T-helper 2 cell treated with Interferon-gamma antibody and Interleukin-4, amounts not matched to agents 100 ng/mL and 5 ng/mL, for 36 hours (primary cell): ENCODE results near the gene RPL15. TPM values are rescaled to one million over a fixed set of nuclear protein-coding genes. Genes with fewer than 3 reads are reported as not detected.

Source experiments
- intact Hi-C: fragments of 100-400 bp; cut with micrococcal nuclease; formaldehyde crosslinking; loops from one replicate; pipeline ENCODE4 v1.15.1; 2023
- total RNA-seq: library from RNA; stranded (reverse); gene quantifications from 2 replicates; pipeline ENCODE4 v1.2.3, GENCODE V29; 2022

Gene RPL15
- total RNA-seq, 1 donor from 2014 or later: 1,504 TPM

DNA sequence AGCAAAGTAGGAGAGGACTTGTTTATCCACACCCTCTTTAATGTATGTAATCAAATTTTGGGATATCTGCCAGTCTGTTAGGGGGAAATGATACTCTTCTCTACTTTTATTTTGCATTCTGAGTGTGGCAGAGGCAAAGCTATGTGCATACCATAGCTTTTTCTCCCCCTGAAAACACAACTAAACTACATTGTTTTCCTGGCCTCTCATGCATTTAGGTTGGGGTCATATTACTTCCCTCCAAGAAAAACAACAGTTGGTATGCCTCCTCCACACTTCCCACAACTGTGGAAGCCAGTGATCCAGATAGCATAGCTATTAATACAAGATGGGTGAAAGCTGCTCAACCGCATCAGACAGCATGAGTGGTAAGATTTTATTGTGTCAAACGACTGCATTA lies 6.9 kb downstream of the RPL15 start:
- intact Hi-C loops: no loop called here

DNA sequence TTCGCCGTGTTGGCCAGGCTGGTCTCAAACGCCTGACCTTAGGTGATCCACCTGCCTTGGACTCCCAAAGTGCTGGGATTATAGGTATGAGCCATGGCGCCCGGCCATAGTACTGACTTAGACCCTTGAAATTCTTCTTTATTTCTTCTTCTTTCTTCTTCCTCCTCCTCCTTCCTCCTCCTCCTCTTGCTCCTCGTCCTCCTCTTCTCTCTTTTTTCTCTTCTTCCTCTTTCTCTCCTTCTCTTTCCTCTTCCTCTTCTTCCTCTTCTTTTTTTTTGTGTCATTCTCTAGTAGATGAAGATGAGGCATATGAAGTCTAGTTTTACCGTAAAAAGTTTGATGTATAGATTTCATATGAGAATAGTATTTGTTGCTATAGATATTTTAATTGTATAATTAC lies 9.3 kb downstream of the RPL15 start:
- intact Hi-C loops: no loop called here

DNA sequence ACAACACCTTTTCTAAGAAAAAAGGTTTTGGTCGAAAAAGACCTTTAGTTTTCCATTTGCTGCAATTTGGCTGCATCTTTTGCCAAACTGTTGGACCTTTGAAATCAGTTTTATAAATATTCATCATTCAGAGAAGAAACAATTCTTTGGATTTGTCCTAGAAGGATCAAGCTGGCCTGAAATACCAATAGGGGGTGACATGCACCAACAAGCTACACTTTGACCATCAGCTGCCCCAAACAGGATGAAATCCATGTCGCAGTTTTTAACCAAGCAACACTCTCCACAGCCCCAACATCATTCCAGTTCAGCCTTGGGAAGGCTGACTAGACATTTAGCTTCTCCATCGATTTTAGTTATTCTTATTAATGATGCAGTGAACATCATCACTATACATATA lies 9.8 kb downstream of the RPL15 start:
- intact Hi-C loops: no loop called here

DNA sequence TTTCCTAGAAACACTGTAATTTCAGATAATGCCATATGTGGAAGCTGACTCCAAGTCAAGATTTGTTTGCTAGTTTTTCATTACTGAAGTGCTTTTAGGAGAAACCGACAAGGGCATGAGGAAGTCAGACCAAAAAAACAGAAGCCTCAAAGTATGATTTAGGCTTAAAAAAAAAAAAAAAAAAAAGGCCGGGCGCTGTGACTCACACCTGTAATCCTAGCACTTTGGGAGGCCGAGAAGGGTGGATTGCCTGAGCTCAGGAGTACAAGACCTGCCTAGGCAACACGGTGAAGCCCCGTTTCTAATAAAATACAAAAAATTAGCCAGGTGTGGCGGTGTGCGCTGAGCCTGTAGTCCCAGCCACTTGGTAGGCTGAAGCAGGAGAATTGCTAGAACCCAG lies 11.6 kb downstream of the RPL15 start:
- intact Hi-C loops: no loop called here

DNA sequence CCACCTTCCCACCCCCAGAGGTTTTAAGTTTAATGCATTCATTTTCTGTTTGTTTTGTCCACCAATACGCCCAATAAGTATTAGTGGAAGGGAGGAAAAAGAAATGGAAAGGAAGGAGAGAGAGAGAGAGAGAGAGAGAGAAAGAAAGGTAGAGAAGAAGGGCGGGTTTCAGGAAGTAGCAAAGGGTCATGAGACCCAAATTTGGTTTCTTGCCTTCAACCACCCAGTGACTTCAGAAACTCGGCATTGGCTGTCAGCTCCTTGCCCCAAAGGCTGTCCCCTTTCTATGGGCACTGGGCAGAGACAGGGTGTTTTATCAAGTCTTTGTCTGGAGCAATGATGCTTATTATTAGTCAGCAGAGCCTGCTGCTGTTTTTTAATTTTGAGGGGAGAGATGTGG lies 14.7 kb downstream of the RPL15 start:
- intact Hi-C loops: no loop called here

DNA sequence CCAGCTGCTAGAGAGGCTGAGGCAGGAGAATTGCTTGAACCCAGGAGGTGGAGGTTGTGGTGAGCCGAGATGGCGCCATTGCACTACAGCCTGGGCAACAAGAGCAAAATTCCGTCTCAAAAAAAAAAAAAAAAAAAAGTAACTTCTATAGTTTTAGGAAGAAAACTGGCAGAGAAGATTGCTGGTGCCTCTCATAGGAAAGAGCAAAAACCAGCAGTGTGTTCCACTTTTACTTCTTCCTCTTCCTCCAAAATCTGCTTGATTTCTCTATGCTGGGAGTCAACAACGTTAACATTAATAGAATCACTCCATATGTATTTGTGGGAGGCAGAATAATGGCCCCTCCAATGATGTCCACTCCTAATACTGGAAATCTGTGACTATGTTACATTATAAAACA lies 15.6 kb downstream of the RPL15 start:
- intact Hi-C loops: no loop called here

DNA sequence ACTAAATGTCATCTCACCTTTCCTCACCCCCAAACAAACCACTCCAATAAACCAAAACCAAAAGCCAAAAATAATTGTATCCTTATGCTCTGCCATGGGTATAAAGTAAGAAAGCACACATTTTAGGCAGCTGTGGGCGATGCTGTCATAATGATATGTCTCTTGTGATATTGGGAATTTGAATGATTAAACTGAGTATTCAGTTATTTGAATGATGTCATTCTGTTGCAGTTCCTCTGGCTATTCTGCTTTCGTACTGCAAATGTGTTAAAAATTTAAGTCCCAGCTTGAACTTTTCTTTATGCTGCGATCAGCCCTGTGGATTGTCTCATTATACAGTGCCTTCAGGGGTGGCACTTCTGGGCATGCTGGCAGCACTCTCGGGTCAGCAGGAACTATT lies 17.3 kb downstream of the RPL15 start:
- intact Hi-C loops: no loop called here

DNA sequence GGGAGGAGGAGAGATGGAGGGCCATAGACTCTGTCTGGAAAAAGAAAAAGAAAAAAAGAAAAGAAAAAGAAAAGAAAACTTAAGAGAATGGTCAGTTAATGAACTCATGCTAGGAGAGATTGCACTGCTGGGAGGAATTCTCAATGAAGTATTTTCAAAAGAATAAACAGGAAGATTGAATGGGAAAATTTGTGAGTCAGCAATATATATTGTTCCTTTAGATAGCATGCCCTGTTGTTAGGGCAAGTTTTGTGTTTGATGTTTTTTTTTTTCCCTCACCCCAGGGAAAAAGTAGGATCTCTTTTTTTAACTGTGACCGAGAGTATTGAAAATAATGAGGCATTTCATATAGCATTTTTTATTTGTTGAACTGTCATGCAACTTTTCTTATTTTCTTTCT lies 20.4 kb downstream of the RPL15 start:
- intact Hi-C loops: no loop called here

DNA sequence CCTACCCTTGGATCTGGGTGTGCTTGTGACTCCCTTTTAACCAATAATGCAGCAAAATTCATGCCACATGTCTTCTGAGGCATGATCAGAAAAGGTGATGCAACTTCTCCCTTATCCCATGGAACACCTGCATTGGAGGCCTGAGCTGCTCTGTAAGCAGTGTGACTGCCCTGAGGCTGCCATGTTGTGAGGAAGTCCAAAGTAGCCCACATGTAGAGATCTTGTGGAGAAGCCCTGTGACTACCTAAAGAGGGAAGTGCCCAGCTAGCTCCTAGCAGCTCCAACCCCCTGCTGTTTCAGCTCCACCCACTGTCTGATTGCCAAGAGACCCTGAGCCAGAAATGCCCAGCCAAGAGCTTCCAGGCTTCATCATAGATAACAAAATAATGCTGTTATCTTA lies 21.8 kb downstream of the RPL15 start:
- intact Hi-C loops: no loop called here

DNA sequence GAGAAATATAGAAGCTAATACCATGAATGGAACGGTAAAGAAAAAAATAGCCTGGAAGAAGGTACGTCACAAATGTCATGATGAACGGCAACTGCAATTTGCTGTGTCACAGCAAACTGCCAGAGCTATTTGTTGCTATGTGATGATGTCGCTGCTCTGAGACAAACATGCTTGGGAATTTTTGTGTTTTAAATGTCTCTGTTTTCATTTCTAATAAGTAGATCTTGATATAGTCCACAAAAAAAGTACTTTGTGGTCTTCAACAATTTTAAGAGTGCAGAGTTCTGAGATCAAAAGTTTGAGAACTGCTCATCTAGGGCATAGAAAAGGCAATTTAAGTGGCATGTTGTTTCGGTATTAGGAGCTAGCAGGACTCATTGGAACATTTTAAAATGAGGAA lies 23.8 kb downstream of the RPL15 start:
- intact Hi-C loops: loop anchor here (10.0 kb wide), 1 partner anchor 1844 kb away; the partner anchor contains the start of gene NGLY1

DNA sequence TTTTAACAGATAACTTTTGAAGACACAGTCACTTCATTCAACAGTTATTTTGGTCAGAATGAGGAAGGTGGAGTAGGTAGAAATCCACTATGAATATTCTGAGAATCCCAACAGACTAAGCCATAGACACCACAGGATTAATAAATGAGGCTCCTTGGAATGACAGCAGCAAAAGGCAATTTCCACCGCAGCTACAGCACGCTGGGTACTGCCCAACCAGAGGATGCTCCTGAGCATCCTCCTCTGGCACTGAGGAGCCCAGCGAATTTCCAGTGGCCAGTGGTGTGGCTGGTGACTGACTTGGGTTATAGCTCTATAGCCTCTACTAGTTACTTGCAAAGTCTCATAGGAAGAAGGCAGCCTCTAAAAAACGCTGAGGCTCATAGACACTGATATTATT lies 24.5 kb downstream of the RPL15 start:
- intact Hi-C loops: loop anchor here (10.0 kb wide), 1 partner anchor 1843 kb away; the partner anchor contains the start of gene NGLY1

DNA sequence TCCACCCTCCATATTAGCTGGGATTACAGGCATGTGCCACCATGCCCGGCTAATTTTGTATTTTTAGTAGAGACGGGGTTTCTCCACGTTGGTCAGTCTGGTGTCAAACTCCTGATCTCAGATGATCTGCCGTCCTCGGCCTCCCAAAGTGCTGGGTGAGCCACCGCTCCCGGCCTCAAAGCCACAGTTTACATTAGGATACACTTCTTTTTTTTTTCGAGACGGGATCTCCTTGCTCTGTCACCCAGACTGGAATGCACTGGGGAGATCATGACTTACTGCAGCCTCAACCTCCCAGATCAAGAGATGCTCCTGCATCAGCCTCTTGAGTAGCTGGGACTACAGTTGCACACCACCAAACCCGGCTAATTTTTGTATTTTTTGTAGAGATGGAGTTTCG lies 25.6 kb downstream of the RPL15 start:
- intact Hi-C loops: loop anchor here (10.0 kb wide), 1 partner anchor 1842 kb away; the partner anchor contains the start of gene NGLY1

DNA sequence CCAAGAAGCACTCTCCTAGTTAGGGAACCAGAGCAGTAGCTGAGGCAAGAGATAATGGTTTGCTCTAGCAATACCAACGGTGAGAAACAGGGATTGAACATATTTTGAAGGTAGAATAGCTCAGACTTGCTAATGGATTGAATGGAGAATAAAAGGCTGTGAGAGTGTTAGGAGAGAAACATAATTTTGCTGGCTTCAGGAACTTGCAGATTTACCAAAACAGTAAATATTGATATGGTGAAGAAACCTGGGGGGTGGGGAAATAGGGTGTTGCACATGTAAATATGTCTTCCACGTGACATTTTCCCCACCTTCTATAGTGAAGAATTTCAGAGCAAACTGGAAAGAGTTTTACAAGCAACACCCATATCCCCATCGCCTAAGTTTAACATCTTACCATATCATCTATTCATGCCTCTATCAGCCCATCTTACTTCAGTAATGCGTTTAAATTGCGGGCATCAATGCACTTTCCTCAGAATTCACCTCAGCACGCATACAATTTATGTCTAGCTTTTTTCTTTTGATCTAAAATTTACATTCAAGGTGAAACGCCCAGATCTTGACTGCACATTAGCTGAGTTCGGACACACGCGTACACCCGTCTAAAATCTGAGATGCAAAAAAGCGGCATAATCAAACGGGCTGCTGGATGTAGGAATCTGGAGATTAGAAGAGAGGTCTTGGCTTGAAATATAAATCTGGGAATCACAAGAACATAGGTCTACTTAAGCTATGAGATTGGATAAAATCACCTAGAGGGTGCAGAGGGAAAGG lies 27.3 kb downstream of the RPL15 start:
- intact Hi-C loops: loop anchor here (2.0 to 10.0 kb wide), 2 partner anchors 741 to 1841 kb away; partner anchors contain the start of genes NGLY1 and UBE2E2

DNA sequence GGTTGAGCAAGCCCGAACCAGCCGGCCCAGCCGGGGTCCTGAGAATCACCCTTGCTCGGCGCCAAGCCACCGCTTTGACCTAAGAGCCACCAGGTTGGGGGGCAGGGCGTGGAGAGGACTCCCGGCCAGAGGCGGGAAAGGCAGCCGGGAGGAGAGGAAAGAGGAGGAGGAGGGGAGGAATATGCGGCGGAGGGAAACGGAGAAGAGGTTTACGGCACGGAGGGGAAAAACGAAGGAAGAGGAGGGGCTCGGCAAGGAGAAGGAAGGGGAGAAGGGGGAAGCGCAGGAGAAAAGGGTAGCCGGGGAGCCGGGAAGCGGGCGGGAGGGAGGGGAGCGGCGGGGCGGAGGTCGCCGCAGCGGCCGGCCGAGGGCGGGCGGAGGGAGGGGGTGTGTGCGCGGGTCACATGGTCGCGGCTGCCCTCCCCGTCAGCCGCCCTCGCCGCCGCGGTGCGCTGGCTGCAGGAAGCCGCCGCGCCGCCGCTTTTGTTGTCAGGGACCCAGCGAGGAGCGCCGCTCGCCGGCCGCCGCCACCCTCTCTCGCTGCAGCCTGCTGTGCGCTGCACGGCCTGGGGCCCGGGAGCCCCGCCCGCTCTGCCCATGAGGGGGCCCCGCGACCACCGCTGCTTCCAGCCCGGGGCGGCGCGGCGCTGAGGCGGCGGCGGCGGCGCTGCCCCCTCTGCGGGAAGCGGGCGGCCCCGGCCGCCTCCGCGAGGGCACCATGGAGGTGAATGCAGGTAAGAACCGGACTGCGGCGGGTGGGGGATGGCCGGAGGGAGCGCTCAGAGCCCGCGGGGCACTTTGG lies 28.1 kb downstream of the RPL15 start, which contains the start of gene NR1D2:
NR1D2 (plus strand) TSS at position 426 of the 802 bp plus-strand sequence; CDS start at position 719, 293 bp downstream.
- intact Hi-C loops: loop anchor here (1.0 to 10.0 kb wide), 6 partner anchors 28 to 1840 kb away; partner anchors contain the start of genes NGLY1, RPL15, TOP2B and UBE2E1

DNA sequence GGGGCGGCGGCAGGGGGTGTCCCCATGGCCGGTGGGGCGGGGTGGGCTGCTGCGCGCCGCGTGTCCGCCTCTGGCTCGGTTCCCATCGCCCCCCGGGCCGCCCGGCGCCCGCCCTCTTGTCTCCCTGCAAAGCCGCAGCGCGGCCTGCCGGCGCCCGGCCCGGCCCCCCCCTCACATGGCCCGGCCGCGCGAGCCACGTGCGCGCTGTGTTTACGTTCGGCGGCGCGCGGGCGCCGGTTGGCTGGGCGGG lies 28.7 kb downstream of the RPL15 start:
- intact Hi-C loops: loop anchor here (1.0 to 10.0 kb wide), 6 partner anchors 28 to 1839 kb away; partner anchors contain the start of genes NGLY1, RPL15, TOP2B and UBE2E1

DNA sequence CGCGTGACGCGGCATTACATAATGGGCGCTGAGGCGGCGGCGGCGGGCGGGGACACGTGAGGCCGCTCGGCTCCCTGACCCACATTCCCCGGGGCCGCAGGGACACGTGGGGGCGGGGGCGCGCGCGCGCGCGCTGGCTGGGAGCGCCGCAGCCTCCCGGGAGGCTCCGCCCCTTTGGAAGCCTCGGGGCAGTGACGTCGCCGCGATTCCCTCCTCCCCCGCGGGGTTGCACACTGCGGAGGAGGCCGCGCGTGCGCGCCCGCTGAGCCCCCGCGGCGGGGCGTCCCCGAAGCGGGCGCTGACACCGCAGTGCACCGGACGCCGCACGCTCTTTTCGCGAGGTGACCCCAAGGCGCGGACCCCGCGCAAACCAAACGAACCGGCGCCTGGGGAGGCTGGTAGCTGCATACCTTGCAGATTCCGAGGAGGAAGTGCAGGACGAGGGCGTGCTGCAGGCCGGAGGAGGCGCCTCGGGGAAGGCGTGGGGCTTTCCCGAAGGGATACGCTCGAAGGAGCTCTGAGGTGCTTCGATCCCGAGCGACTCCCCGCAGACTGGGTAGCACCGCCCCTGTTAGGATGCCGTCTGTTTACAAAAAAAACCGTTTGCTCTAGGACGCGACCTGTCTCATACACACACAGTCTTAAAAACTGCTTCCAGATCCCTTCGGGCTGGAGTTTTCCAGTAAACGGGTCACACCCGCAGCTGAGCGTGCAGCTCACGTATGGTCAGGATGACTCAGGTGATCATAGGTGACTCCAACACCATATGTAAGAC lies 29.2 kb downstream of the RPL15 start:
- intact Hi-C loops: loop anchor here (1.0 to 10.0 kb wide), 6 partner anchors 29 to 1839 kb away; partner anchors contain the start of genes NGLY1, RPL15, TOP2B and UBE2E1

DNA sequence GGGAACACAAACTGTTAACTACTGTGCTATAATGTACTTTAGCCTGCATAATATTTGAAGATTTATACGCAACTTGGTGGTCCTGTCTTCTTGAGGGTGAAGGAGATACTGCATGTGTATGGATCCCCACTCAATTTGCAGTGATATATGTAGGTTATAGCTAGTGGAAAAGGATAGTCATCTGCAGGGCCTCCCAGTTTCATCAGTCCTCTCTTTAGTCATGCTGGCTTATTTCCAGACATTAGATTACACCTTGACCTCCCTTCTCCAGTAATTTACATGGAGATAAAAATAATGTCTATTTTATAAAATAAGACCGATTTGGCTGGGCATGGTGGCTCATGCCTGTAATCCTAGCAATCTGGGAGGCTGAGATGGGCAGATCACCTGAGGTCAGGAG lies 31.8 kb downstream of the RPL15 start:
- intact Hi-C loops: loop anchor here (5.0 to 10.0 kb wide), 2 partner anchors 1714 to 1836 kb away; partner anchors contain the start of genes NGLY1 and TOP2B

DNA sequence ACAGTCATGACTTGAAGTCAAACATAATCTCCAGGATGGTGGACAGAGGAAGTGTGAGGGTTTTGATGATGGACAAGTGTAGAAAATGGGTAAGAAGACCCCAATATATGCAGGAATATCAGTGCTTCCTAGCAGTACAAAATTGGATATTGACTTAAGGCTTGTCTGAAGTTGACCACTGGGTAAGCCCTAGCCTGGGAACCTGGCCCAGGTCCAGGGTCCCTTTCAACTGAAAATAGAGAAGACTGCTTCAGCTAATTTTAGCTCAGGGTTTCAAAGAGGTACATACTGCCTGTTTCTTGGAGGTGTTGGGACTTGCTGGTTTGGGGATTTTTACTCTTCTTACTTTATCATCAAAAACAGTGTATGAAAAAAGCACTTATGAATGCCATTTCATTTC lies 32.9 kb downstream of the RPL15 start:
- intact Hi-C loops: loop anchor here (5.0 to 10.0 kb wide), 2 partner anchors 1713 to 1835 kb away; partner anchors contain the start of genes NGLY1 and TOP2B

DNA sequence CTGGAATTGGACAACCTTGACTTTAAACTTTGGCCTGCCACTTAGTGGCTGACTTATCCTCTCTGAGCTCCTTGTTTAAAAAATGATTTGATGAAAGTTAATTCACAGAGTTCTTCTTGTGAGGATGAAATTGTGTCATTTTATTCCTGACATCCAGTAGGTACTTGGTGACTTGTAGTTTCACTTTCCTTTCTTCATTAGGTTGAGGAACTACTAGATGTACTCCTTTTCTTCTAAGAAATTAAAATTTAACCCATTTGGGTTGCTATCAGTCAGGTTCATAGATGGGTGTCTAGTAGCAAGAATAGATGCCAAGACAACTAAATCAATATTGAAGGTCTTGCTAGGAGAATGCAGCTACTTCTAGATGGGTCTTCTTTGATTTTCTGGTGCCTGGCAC lies 33.4 kb downstream of the RPL15 start:
- intact Hi-C loops: no loop called here

DNA sequence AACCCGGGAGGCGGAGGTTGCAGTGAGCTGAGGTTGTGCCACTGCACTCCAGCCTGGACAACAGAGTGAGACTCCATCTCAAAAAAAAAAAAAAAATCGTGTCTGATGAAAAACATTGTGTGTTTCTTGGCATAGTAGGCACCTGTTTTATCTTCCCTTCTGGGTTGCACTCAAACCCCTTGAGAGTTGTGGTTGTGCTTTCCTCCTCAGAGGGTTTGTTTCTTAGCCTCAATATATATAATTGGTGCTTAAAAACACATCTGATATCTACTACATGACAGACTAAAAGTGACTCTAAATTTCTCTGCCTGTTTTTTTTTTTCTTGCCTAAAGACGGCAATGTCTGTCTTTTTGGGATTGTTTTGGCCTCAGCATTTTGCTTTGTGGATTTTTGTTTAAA lies 35.7 kb downstream of the RPL15 start:
- intact Hi-C loops: no loop called here

DNA sequence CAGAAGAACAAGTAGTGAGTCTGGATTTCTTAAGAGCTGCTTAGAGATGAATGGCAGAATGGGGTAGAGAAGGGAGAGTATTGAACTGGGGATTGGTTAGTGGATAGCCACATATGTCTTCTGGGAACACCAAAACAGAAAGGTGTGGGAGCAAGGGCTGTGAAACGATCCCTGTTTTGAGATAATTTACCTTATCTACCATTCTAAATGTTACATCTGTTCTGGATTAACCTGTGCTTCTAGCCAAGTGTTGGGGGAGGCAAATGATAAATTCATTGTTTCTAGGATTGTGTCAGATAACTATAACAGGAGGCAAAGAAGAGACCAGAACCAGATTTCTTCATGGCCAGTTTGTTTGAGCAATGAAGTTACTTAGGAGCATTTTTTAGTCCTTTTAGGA lies 36.6 kb downstream of the RPL15 start:
- intact Hi-C loops: no loop called here
